Gastrocnemius medialis (tissue), 4 donors: ENCODE measurements around the gene ROR1. TPM values are rescaled to one million over a fixed set of nuclear protein-coding genes. Genes with fewer than 3 reads are reported as not detected.

Experiments used
- ATAC-seq, 2 donors: fragments of 150-250 bp; one replicate each; pipeline ENCODE4 v1.9.1; 2016
- DNase-seq, 2 donors: peaks; one replicate each; pipeline ENCODE4 v3.0.0-alpha.2; 2019
- H3K27ac ChIP-seq, 4 donors: fragments of 200-600 bp; sonication (generic); 1 replicate in 1 of 4; 2 replicates in 3 of 4; pipeline ENCODE4 v1.5.1; 2016 to 2018; ENCODE audit warnings: mild to moderate bottlenecking in 2 of 4, moderate library complexity in 1 of 4
- H3K27me3 ChIP-seq, 3 donors: fragments of 200-600 bp; sonication (generic) in 2 of 3; 1 replicate in 1 of 3; 2 replicates in 2 of 3; pipeline versions ENCODE4 v1.5.1 to v1.6.0; 2016 to 2019; ENCODE audit warnings: mild to moderate bottlenecking in 1 of 3, moderate library complexity in 1 of 3
- H3K36me3 ChIP-seq, 2 donors: fragments of 200-600 bp; sonication (generic) in 1 of 2; one replicate each; pipeline ENCODE4 v1.5.1; 2017 to 2018
- H3K4me1 ChIP-seq, 2 donors: fragments of 200-600 bp; sonication (generic) in 1 of 2; one replicate each; pipeline ENCODE4 v1.5.1; 2016 to 2017; ENCODE audit warnings: mild to moderate bottlenecking in 2 of 2
- H3K4me3 ChIP-seq, 4 donors: fragments of 200-600 bp; sonication (generic) in 3 of 4; 1 replicate in 1 of 4; 2 replicates in 3 of 4; pipeline ENCODE4 v1.5.1; 2016 to 2019; ENCODE audit warnings: mild to moderate bottlenecking in 2 of 4
- H3K9me3 ChIP-seq, 3 donors: fragments of 200-600 bp; sonication (generic) in 2 of 3; 1 replicate in 1 of 3; 2 replicates in 2 of 3; pipeline ENCODE4 v1.5.1; 2016 to 2019
- POLR2A ChIP-seq, 2 donors: fragments of 450-650 bp; IDR thresholded peaks; one replicate each; pipeline ENCODE4 v1.6.1; 2017; ENCODE audit warnings: antibody characterized with exemption in 2 of 2, mild to moderate bottlenecking in 2 of 2, moderate library complexity in 2 of 2
- in situ Hi-C, 4 donors: fragments of 200-750 bp; cut with MboI; loops; one replicate each; pipeline versions ENCODE4 v1.15.0 to v1.8.0; 2017; ENCODE audit warnings: low sequenced_read_pairs in 4 of 4
- intact Hi-C: fragments of 100-400 bp; cut with DNase I; formaldehyde crosslinking; loops from one replicate; pipeline ENCODE4 v1.15.1; 2023; ENCODE audit warnings: low total_unique reads
- total RNA-seq, 4 donors: library from RNA; depleted of rRNA; stranded (reverse); fragments of >200 nt; gene quantifications; one replicate each; pipeline versions ENCODE4 v1.1.0 to v1.2.3, GENCODE V29; 2016
- TF ChIP-seq, protein P1 (sequence below), 5 experiments: fragments of 450-650 bp in 3 of 5; fragments of 200-600 bp in 2 of 5; sonication (generic) in 2 of 5; IDR thresholded peaks in 4 of 5; conservative IDR thresholded peaks in 1 of 5; 1 replicate in 4 of 5; 2 replicates in 1 of 5; pipeline ENCODE4 v1.5.1; 2016 to 2019; ENCODE audit warnings: antibody characterized with exemption in 5 of 5, mild to moderate bottlenecking in 3 of 5, moderate library complexity in 3 of 5

Gene ROR1
- total RNA-seq, 4 donors from 2014 or later: 2.5 to 4.3 (median 3.6) TPM

DNA sequence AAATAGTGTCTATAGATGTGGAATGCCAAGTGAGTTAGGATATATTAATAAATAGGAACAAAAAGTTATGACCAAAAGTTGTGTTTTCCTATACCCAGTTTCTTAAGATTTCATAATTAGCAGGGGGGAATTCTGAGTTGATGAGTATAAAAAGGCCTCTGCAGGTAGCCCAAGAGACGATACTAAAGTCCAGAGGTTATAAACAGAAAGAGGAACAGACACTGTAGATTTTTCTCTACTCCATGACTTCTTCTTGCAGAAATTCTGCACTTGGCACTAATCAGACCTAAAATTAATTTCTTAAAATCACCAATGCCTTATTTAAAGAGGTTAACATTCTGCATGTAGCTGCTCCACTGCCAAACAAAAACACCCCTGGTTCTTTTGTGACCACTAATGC lies 62.6 kb downstream of the ROR1 start:
- H3K4me3 ChIP-seq: no peak overlapping the region
- intact Hi-C loops: no loop called here
- H3K36me3 ChIP-seq: no peaks in the 10 kb centered on the region
- no peak for TF ChIP-seq POLR2A (IDR thresholded peaks at IDR 0.05)
- TF ChIP-seq, protein P1, sequence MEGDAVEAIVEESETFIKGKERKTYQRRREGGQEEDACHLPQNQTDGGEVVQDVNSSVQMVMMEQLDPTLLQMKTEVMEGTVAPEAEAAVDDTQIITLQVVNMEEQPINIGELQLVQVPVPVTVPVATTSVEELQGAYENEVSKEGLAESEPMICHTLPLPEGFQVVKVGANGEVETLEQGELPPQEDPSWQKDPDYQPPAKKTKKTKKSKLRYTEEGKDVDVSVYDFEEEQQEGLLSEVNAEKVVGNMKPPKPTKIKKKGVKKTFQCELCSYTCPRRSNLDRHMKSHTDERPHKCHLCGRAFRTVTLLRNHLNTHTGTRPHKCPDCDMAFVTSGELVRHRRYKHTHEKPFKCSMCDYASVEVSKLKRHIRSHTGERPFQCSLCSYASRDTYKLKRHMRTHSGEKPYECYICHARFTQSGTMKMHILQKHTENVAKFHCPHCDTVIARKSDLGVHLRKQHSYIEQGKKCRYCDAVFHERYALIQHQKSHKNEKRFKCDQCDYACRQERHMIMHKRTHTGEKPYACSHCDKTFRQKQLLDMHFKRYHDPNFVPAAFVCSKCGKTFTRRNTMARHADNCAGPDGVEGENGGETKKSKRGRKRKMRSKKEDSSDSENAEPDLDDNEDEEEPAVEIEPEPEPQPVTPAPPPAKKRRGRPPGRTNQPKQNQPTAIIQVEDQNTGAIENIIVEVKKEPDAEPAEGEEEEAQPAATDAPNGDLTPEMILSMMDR (IDR thresholded peaks at IDR 0.05 in 4 of 5, conservative IDR thresholded peaks at IDR 0.05 in 1 of 5): no peak
- ATAC-seq (no peak), DNase-seq (no peak)
- no peaks in the 10 kb centered on the region for H3K9me3 ChIP-seq
- H3K27ac ChIP-seq: no peak overlapping the region
- in situ Hi-C loops: no loop called here
- H3K4me1 ChIP-seq: peaks cover 3 to 14% of the 10 kb centered on the region in 2 donors
- H3K27me3 ChIP-seq: no peaks in the 10 kb centered on the region

DNA sequence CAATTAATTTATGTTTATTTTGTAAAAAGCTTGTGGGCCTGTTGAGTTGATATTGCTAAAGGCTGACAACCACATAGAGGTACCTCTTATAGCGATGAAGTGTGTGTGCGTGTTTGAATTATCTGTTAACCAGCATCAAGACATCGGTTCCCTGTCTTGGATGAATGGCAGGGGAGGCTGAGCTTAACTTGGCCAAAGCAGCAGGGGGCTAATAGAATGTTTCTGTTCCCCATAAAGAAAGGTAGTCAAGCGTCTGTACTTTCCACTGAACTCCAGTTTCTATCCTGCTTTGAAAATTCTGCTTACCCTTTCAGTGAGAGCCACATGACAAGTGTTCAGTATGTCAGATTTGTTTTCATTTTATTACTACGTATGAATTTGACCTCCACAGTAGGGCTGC lies 63.0 kb downstream of the ROR1 start:
- Histone ChIP-seq H3K9me3 (no peaks in the 10 kb centered on the region), H3K4me1 (peaks cover 0 to 10% of the 10 kb centered on the region in 2 donors), H3K4me3 (no peak overlapping the region), H3K27me3 (no peaks in the 10 kb centered on the region), H3K27ac (no peak overlapping the region), H3K36me3 (no peaks in the 10 kb centered on the region)
- ATAC-seq (no peak), DNase-seq (no peak)
- in situ Hi-C loops (no loop called here), intact Hi-C loops (no loop called here)
- no peak for TF ChIP-seq POLR2A (IDR thresholded peaks at IDR 0.05)
- TF ChIP-seq, protein P1 (IDR thresholded peaks at IDR 0.05 in 4 of 5, conservative IDR thresholded peaks at IDR 0.05 in 1 of 5): no peak

DNA sequence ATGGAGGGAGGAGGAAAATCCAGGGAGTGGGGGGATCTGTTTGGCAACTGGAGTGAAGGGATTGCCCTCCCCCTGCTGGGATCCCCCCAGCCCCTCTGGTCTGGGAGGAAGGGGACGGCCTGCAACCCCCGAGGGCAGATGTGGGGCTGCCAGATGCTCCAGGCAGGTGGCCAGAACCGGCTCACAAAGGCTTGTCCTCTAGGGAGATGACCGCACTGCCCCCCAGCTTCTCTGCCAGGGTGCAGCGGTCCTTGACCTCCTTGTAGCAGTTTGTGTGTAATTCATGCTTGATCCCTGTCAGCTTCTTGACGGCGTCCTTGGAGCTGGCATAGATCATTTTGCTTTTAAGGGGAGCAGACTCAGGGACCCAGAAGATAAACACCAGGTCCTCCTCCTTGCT lies 69.2 kb downstream of the ROR1 start:
- DNase-seq: no peak
- Histone ChIP-seq H3K9me3 (no peaks in the 10 kb centered on the region), H3K36me3 (no peaks in the 10 kb centered on the region), H3K4me3 (no peak overlapping the region), H3K4me1 (peaks cover 0 to 2% of the 10 kb centered on the region in 2 donors), H3K27me3 (no peaks in the 10 kb centered on the region), H3K27ac (no peak overlapping the region)
- no peak for ATAC-seq
- no peak for TF ChIP-seq POLR2A (IDR thresholded peaks at IDR 0.05)
- TF ChIP-seq, protein P1 (IDR thresholded peaks at IDR 0.05 in 4 of 5, conservative IDR thresholded peaks at IDR 0.05 in 1 of 5): no peak
- in situ Hi-C loops: no loop called here
- intact Hi-C loops: no loop called here

DNA sequence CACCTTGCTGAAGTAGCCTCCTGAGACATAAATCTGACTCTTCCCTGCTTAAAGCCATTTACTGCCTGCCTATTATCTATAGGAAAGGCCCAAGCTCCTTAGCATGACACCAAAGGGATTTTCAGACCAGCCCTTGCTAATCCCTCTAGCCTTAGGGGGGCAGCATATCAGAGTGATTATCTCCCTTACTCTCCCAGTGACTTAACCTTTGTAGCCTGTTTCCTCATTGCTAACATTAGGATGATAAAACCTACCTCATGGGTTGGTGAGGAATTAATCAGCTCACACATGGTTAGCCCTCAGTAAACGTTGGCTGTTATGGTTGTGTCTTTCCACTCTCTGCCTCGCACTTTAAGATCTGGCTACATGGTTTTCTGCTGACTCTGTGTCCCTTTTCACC lies 70.1 kb downstream of the ROR1 start:
- TF ChIP-seq POLR2A (IDR thresholded peaks at IDR 0.05): no peak
- TF ChIP-seq, protein P1 (IDR thresholded peaks at IDR 0.05 in 4 of 5, conservative IDR thresholded peaks at IDR 0.05 in 1 of 5): no peak
- Histone ChIP-seq H3K9me3 (no peaks in the 10 kb centered on the region), H3K27ac (no peak overlapping the region), H3K36me3 (no peaks in the 10 kb centered on the region), H3K4me1 (peaks cover 0 to 6% of the 10 kb centered on the region in 2 donors), H3K27me3 (no peaks in the 10 kb centered on the region), H3K4me3 (no peak overlapping the region)
- no peak for ATAC-seq
- intact Hi-C loops: no loop called here
- DNase-seq: no peak
- in situ Hi-C loops: no loop called here

DNA sequence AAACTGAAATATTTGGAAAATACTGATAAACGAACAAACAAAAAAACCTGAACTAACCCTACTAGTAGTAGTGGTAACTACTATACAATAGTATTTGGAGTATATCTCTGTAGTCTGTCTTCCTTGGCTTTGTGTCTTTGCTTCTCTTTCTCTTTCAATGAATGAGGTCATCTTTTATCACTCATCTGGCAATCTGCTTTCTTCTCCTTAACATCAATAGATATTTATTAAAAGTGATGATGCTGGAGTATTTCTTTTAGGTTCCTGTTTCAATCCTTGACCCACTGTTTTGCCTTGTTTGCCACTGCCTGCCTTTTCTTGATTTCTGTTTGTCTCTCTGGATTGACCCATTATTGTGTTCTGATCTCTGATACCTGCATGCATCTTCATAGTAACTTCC lies 71.5 kb downstream of the ROR1 start:
- DNase-seq (no peak), ATAC-seq (no peak)
- Histone ChIP-seq H3K9me3 (no peaks in the 10 kb centered on the region), H3K27me3 (no peaks in the 10 kb centered on the region), H3K4me1 (peaks cover 0 to 6% of the 10 kb centered on the region in 2 donors), H3K27ac (no peak overlapping the region), H3K4me3 (no peak overlapping the region), H3K36me3 (no peaks in the 10 kb centered on the region)
- no peak for TF ChIP-seq POLR2A (IDR thresholded peaks at IDR 0.05)
- TF ChIP-seq, protein P1 (IDR thresholded peaks at IDR 0.05 in 4 of 5, conservative IDR thresholded peaks at IDR 0.05 in 1 of 5): no peak
- in situ Hi-C loops: no loop called here
- intact Hi-C loops: no loop called here
